HepG2 (cell line): ENCODE results near the gene SLC23A2. TPM values are rescaled to one million over a fixed set of nuclear protein-coding genes. Genes with fewer than 3 reads are reported as not detected.

Source experiments
- ATAC-seq: fragments of 200-7000 bp; cut with Tn5 transposase; 3 replicates; pipeline ENCODE4 v1.9.1; 2020; ENCODE audit warnings: mild to moderate bottlenecking, moderate library complexity
- BruUV-seq: library from RNA; stranded (reverse); fragments of 400-500 nt; replicated peaks from 2 replicates; lab custom pipeline; 2021; lab: Mats Ljungman, UMichigan
- CTCF ChIA-PET: fragments of 300-600 bp; formaldehyde crosslinking; extraction: SDS; loops from one replicate; lab custom pipeline; 2021; ENCODE audit warnings: low total read pairs, inconsistent platforms, low intra/inter-chr PET ratio; lab: Yijun Ruan, JAX
- POLR2A ChIA-PET: fragments of 350-600 bp; sonication (Branson Sonifier 250); formaldehyde crosslinking; loops from one replicate; lab custom pipeline; 2020; ENCODE audit warnings: antibody characterized with exemption, inconsistent platforms; lab: Yijun Ruan, JAX
- DNase-seq: peaks from one replicate; pipeline ENCODE4 v3.0.0-alpha.2; 2015; ENCODE audit warnings: low spot score
- FAIRE-seq: peaks from 3 replicates; lab custom pipeline; 2011; peaks lifted over from hg19 to GRCh38; lab: Jason Lieb, UNC
- H2AFZ ChIP-seq: one replicate; pipeline ENCODE4 v1.6.1; 2011; ENCODE audit warnings: low read length, inconsistent platforms
- H3K27ac ChIP-seq: fragments of 300-600 bp; 3 replicates; pipeline ENCODE4 v1.8.0; 2011; ENCODE audit warnings: mixed run types, mild to moderate bottlenecking, mixed read lengths, low read length, inconsistent platforms; ENCODE audit not compliant: insufficient read depth; ENCODE audit errors: extremely low read length
- H3K27me3 ChIP-seq, 2 experiments: fragments of 200-600 bp in 1 of 2; 2 replicates in 1 of 2; 3 replicates in 1 of 2; pipeline versions ENCODE4 v1.6.0 to v1.8.0; 2011; ENCODE audit warnings: low read length in 2 of 2, mild to moderate bottlenecking in 2 of 2, moderate library complexity in 2 of 2, inconsistent platforms in 1 of 2; ENCODE audit not compliant: insufficient read depth in 2 of 2, control insufficient read depth in 1 of 2
- H3K36me3 ChIP-seq, 2 experiments: fragments of 200-600 bp in 1 of 2; replicated peaks in 1 of 2; 2 replicates in 1 of 2; 3 replicates in 1 of 2; pipeline versions ENCODE4 v1.5.1 to v1.8.0; 2011; ENCODE audit warnings: low read length in 2 of 2, inconsistent platforms in 1 of 2; ENCODE audit not compliant: insufficient read depth in 2 of 2, control insufficient read depth in 1 of 2
- H3K4me1 ChIP-seq: 2 replicates; pipeline ENCODE4 v1.5.1; 2012; ENCODE audit warnings: low read length, inconsistent platforms; ENCODE audit not compliant: insufficient read depth
- H3K4me2 ChIP-seq: 2 replicates; pipeline ENCODE4 v1.6.0; 2011; ENCODE audit warnings: low read depth, low read length, inconsistent platforms
- H3K4me3 ChIP-seq, 3 experiments: fragments of 200-600 bp in 1 of 3; sonication (generic), shearing (Covaris generic) in 1 of 3; replicated peaks in 1 of 3; 2 replicates each; pipeline ENCODE4 v1.5.1; 2011 to 2016; ENCODE audit warnings: low read length in 3 of 3, inconsistent platforms in 2 of 3, low read depth in 2 of 3, mild to moderate bottlenecking in 2 of 3, control low read depth in 1 of 3, mixed read lengths in 1 of 3; ENCODE audit not compliant: insufficient read depth in 1 of 3
- H3K79me2 ChIP-seq: one replicate; pipeline ENCODE4 v1.6.1; 2011; ENCODE audit warnings: low read length, inconsistent platforms; ENCODE audit not compliant: insufficient read depth
- H3K9ac ChIP-seq: 2 replicates; pipeline ENCODE4 v1.6.0; 2011; ENCODE audit warnings: mild to moderate bottlenecking, low read depth, low read length, inconsistent platforms; ENCODE audit not compliant: insufficient read depth
- H3K9me3 ChIP-seq: 2 replicates; pipeline ENCODE4 v1.5.1; 2012; ENCODE audit warnings: mild to moderate bottlenecking, low read length
- H4K20me1 ChIP-seq: 2 replicates; pipeline ENCODE4 v1.6.0; 2011; ENCODE audit warnings: inconsistent platforms, mild to moderate bottlenecking, low read length, moderate library complexity; ENCODE audit not compliant: insufficient read depth
- DZIP1 ChIP-seq: sonication (generic); formaldehyde crosslinking; IDR thresholded peaks from 2 replicates; pipeline ENCODE4 v1.5.0; 2020; ENCODE audit warnings: mild to moderate bottlenecking, missing genetic modification reagents
- SOX5 ChIP-seq: IDR thresholded peaks from 2 replicates; pipeline ENCODE4 v1.6.1; 2016; ENCODE audit warnings: borderline replicate concordance
- TOE1 ChIP-seq: sonication (generic); formaldehyde crosslinking; IDR thresholded peaks from 2 replicates; pipeline ENCODE4 v1.4.0; 2020; ENCODE audit warnings: mild to moderate bottlenecking, missing genetic modification reagents
- WGBS: methylation state at CpG from one replicate; pipeline ENCODE4 v1.1.6; 2017; ENCODE audit warnings: low lambda C conversion rate; 5-methylcytosine and 5-hydroxymethylcytosine counted together
- in situ Hi-C: cut with HindIII; loops from 2 replicates; pipeline ENCODE4 v1.10.0; 2017; ENCODE audit warnings: low pct_unique_long_range_greater_than_20kb; ENCODE audit not compliant: extremely low pct_ligation_motif_present
- intact Hi-C: fragments of 100-400 bp; cut with micrococcal nuclease; formaldehyde crosslinking; loops from one replicate; pipeline ENCODE4 v1.10.0; 2022; ENCODE audit not compliant: unreplicated experiment
- polyA plus RNA-seq, 8 experiments: library from polyadenylated mRNA; depleted of rRNA in 3 of 8; stranded (reverse) in 7 of 8; unstranded in 1 of 8; fragments of >200 nt; fragmentation: Illumina TruSeq in 4 of 8; extraction: Trizol in 4 of 8; gene quantifications; 2 replicates each; pipeline versions ENCODE4 v1.2.1 to v1.2.3, GENCODE V29; 2011 to 2016; ENCODE audit warnings: low read depth in 4 of 8, missing spikeins in 1 of 8, mixed read lengths in 1 of 8; ENCODE audit not compliant: insufficient read depth in 1 of 8
- total RNA-seq, 5 experiments: library from RNA; depleted of rRNA; stranded (reverse); fragments of >200 nt; fragmentation: Illumina TruSeq; extraction: Trizol; gene quantifications; 2 replicates each; pipeline ENCODE4 v1.2.3, GENCODE V29; 2016; ENCODE audit warnings: low read depth in 1 of 5
- TF ChIP-seq, protein P1 (sequence below): sonication (generic); formaldehyde crosslinking; IDR thresholded peaks from 2 replicates; pipeline ENCODE4 v1.5.1; 2020; ENCODE audit warnings: missing genetic modification reagents, mild to moderate bottlenecking, borderline replicate concordance

The SLC23A2 gene
- total and polyA plus RNA-seq, 2 of the 13 experiments (the other 11 are each of a cell fraction or from before 2014, with no cell fraction given): 42.2 to 51.2 TPM

DNA sequence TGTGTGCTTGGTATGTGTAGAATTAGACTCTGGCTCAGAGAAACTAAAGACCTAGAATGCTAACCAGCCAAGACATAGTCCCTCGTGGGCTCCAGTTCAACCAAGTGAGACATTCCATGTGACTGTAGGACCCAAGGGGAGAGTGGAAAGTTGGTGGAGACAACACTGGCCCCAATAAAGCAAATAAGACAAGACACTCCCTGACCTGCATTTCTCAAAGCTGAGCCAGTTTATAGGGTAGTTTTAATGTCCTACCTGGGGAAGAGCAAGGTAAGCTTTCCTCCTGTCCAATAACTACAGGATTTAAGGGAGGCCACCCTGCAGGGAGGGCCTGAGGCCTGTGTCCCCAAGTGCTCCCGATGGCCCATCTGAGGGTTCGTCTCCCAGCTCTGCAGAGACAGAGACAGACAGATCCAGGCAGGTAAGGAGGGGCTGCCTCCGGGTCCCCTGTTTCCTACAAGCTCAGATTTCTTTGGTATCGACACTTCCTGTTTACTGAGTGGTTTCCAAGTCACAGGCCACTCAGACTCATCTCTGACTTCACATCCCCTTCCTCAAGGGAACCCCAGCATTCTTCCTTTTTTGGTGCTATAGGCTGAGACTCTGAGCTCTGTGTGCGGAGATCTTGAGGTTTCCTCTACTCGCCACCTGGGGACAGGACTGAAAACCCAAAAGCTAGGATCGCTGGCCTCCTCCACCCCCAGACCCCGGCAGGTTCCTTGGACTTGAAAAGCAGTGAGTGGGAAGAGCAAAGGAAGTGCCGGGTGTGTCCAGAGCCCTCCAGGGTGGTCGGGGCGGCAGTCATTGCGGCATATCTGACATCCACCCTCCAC is 187.2 kb downstream of the SLC23A2 start:
- H3K27ac ChIP-seq: no peak overlapping the region
- CTCF ChIA-PET: no interaction called here
- ATAC-seq: no peak

More for the DNA sequence above, 187.2 kb downstream of the SLC23A2 start:
- POLR2A ChIA-PET: no interaction called here
- intact Hi-C loops: no loop called here
- peaks cover 17 to 63% of the 10 kb centered on the region in 2 experiments; a peak in 4 of 5 replicates for H3K27me3 ChIP-seq
- BruUV-seq: no TSS peak
- H3K4me3 ChIP-seq: no peak overlapping the region
- H4K20me1 ChIP-seq: no peaks in the 10 kb centered on the region
- H3K36me3 ChIP-seq: no peaks in the 10 kb centered on the region
- FAIRE-seq (no peak), DNase-seq (no peak)
- H3K9me3 ChIP-seq: no peaks in the 10 kb centered on the region
- 43% methylated on average over 13 of the region's 13 CpGs for WGBS
- H3K9ac ChIP-seq: no peak overlapping the region
- no peak overlapping the region for H3K4me2 ChIP-seq
- in situ Hi-C loops: no loop called here
- H2AFZ ChIP-seq: no peak overlapping the region
- TF ChIP-seq TOE1 (no peak), DZIP1 (0 out of 2 replicates have a peak, but pooled peaks have one; percentile 35), SOX5 (CRISPR knock-in tag) (no peak)
- TF ChIP-seq, protein P1, sequence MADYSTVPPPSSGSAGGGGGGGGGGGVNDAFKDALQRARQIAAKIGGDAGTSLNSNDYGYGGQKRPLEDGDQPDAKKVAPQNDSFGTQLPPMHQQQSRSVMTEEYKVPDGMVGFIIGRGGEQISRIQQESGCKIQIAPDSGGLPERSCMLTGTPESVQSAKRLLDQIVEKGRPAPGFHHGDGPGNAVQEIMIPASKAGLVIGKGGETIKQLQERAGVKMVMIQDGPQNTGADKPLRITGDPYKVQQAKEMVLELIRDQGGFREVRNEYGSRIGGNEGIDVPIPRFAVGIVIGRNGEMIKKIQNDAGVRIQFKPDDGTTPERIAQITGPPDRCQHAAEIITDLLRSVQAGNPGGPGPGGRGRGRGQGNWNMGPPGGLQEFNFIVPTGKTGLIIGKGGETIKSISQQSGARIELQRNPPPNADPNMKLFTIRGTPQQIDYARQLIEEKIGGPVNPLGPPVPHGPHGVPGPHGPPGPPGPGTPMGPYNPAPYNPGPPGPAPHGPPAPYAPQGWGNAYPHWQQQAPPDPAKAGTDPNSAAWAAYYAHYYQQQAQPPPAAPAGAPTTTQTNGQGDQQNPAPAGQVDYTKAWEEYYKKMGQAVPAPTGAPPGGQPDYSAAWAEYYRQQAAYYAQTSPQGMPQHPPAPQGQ (CRISPR knock-in tag): no peak
- peaks cover 8% of the 10 kb centered on the region for H3K4me1 ChIP-seq
- no peaks in the 10 kb centered on the region for H3K79me2 ChIP-seq
